Measurements from ENCODE around the gene TP53TG5.

The TP53TG5 gene

DNA sequence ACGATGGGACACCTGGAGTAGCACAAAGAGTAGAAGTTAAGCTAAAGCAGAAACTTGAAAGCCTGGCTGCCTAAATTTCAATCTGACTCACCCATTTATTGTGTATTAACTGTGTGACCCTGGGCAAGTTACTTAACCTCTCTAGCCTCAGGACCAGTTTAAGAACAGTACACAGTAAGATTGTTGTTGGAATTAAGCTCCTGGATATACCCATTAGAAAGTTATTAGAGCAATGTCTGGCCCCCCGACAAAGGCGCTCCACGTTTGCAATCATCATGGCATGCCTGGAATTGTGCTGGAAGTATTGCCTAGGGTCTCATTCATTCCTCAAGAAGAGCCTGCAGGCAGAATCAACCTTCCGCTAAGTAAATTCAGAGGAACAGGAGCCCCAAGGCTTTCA lies 31.3 kb downstream of the TP53TG5 start:
- no peak for DNase-seq (ENCODE audit: low read depth in 1 of 2, low spot score in 1 of 2)

DNA sequence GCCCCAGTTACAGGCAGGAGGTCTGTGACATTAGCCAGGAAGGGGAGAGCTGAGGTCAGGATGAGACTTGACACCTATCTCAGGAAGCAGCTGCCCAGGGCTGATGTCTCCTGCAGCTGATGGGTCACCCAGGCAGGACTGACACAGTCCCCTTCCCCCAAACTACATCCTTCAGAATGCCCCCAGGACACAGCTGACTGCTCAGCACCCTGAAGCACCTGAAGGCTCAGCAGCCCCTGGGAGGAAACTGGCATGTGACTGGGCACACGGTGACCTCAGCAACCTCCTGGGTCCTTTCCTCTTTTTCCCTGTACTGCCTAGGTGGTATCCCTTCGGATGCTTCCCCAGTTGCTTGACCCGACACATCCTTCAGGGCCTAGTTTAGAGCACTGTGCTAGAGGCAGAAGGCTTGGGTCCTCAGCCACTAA lies 31.8 kb downstream of the TP53TG5 start:
- no peak for DNase-seq (ENCODE audit: low read depth in 1 of 2, low spot score in 1 of 2)

GRCh38 chr20:45345104-45345936 lies 32.8 kb downstream of the TP53TG5 start:
- no peak for DNase-seq (ENCODE audit: low read depth in 1 of 2, low spot score in 1 of 2)

DNA sequence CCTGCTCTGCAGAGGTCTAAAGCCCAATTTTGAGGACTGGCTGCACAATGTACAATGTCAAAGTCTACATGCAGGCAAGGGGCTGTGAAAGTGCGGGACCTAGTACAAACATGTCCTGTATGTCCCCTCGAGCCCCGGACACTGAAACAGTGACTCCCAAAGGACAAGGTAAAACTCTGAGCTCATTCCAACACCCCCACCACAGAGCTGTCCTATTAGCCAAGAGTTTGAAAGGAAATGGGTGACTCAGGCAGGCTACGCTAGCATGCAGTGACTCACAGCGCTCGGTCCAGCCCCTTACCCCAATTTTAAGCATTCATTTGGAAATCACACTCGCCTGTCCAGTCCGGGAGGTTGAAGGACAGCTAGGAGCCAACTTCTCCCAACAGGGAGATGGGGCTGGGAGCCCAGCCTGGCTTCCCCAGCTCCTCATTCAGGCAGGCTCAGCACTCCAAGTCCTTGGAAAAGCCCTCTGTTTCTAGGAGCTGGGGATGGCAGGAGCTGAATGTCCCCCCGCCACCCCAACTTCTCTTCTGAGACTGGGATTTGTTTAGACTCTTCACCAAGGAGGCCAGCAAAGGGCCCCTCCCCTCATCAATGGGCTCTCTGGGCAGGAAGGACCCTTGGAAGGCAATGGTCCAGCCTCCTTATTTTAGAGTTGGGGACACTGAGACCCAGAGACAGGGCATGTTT lies 33.8 kb downstream of the TP53TG5 start:
- no peak for DNase-seq (ENCODE audit: low read depth in 1 of 2, low spot score in 1 of 2)

GRCh38 chr20:45343532-45344167 lies 34.5 kb downstream of the TP53TG5 start:
- DNase-seq (ENCODE audit: low read depth in 1 of 2, low spot score in 1 of 2) = no peak

- no peak for DNase-seq (ENCODE audit: low read depth in 1 of 2, low spot score in 1 of 2)
Observed at GRCh38 chr20:45342855-45343531, 35.1 kb downstream of the TP53TG5 start.

GRCh38 chr20:45341939-45342854 lies 35.9 kb downstream of the TP53TG5 start:
- DNase-seq (ENCODE audit: low read depth in 1 of 2, low spot score in 1 of 2) = no peak

- DNase-seq (ENCODE audit: low read depth in 1 of 2, low spot score in 1 of 2) = no peak
Observed at GRCh38 chr20:45341579-45341938, 36.6 kb downstream of the TP53TG5 start.

DNA sequence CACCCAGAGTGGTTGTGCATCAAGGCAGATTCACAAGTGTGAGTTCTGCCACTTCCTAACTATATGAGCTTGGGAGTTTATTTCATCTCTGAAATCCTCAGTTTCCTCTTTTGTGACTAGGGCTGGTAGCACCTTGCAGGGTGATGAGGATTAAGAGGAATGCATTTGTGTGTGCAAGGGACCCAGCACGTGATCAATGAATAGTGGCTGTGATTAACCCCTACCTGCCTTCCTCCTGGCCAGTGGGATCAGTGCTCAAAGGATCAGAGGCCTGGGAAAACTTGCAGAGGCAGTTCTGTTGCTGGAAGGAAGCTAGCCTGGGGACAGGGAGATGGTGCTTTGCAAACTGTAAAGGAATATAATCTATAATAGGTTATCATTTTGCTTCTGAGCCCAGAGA lies 37.2 kb downstream of the TP53TG5 start:
- DNase-seq (ENCODE audit: low read depth in 1 of 2, low spot score in 1 of 2) = no peak

DNA sequence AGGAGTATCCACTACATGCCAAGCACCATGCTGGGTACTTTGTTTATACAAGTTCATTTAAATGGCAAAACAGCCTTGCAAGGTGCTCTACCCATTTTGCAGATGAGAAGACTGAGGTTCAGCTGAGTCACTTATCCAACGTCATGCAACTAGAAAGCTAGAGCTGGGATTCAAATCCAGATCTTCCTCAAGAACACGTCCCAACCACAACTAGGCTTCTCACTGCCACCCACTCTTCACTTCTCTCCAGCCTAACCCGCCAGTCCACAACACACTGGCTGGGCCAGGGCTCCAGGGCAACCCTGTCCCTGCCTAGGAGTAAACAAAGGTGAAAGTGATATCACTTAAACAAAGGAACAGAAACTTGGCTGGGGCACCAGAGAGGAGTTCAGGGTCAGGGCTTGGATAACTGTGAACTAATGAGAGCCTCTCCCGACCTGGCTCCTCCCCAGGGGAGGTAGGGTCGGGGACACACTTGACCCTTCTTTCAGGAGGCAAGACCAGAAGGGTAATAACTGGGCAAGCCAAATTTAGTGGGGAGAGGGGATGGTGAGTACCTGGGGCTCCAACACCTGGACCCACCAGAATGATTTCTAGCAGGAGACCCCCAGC lies 37.8 kb downstream of the TP53TG5 start:
- DNase-seq (ENCODE audit: low read depth in 1 of 2, low spot score in 1 of 2) = no peak

- DNase-seq (ENCODE audit: low read depth in 1 of 2, low spot score in 1 of 2) = no peak
Observed at GRCh38 chr20:45339799-45340198, 38.3 kb downstream of the TP53TG5 start.

GRCh38 chr20:45339084-45339483 lies 39.0 kb downstream of the TP53TG5 start:
- DNase-seq (ENCODE audit: low read depth in 1 of 2, low spot score in 1 of 2) = no peak

DNA sequence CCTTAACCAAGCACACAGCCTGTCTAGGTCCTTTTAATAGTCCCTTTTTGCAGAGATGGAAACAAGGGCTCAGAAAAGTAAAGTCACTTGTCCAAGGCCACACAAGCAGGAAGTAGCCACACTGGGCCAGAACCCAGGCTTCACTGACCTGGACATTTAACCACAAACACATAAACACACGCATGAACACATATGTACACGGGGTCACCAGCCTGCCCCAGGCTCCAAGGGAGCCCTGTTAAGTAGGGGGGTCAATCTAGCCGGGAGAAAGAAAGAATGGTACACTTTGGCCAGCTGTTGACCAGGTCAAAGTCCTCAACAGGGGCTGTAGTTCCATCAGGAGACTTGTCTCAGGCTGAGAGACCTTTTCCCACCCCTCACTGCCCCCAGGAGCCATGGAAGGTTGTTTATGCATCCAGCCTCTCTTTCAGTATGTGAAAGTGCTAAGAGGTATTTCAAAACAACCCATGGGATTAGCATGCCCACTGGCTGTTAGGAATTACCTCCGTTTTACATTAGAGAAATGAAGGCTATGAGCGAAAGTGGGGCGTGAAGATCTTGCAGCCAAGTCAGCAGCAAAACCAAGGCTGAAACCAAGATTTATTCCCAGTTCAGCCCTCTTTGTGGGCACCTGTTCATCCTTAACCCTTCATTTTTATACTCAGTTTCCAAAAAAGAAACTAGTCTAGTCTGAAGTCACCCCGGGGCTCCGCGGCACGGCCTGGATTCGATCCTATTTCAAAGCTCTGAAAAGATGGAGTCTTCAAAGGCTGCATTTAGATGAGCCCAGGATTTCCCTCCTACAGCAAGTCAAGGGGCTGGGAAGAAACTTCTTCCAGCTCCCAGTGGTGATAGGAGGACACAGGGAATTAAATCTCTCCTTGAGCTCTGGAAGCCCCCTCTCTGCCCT lies 39.7 kb downstream of the TP53TG5 start:
- DNase-seq (ENCODE audit: low read depth in 1 of 2, low spot score in 1 of 2) = no peak

DNA sequence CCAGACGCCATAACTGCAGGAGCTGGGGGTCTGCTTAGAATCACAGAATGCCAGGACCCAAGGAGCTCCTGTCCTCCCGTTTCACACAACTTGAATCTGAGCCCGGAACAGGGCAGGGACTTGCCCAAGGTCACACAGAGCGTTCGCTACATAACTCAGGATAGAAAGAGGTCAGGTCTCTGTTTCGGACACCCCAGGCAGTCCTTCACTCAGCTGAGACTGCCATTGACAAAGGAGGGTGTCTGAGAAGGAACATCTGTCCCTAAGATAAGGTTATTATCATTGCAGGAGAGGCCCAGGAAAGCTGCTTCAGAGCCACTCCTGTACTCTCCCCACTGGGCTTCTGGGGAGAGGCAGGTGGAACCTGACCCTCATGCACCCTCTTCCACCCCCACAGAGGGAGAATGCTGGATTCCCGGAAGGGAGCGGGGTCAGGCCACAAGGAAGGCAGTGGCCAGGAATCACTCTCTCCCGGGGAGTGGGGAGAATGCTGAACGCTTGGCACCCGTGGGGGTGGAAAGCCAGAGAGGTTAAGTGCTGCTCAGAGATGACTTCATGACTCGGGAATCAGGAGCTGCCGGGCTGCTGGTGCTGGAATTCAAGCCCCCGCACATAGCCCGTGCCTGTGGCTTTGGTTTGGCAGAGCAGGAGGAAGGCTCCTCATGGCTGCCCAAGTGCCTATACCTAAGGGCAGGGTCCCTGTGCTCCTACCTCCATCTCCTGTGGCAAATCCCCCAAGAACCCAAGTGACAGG lies 40.6 kb downstream of the TP53TG5 start:
- no peak for DNase-seq (ENCODE audit: low read depth in 1 of 2, low spot score in 1 of 2)

- DNase-seq (ENCODE audit: low read depth in 1 of 2, low spot score in 1 of 2) = no peak
Observed at GRCh38 chr20:45336530-45337366, 41.4 kb downstream of the TP53TG5 start.

GRCh38 chr20:45330476-45330875 lies 47.6 kb downstream of the TP53TG5 start:
- DNase-seq (ENCODE audit: low read depth in 1 of 2, low spot score in 1 of 2) = no peak

- DNase-seq (ENCODE audit: low read depth in 1 of 2, low spot score in 1 of 2) = no peak
Observed at GRCh38 chr20:45329497-45330319, 48.4 kb downstream of the TP53TG5 start.

Measured in activated T-helper 1 cell treated with anti-CD3 and anti-CD28 coated beads, Interleukin-2, amount 50 U/mL, for 16 hours (primary cell).